Measurements from ENCODE around the gene RAX.
"Not testable (repeated sequence)": the region's sequence is repeated elsewhere in the genome, so short reads cannot be mapped to it uniquely, and the experiment has no call there.

Gene RAX

GRCh38 chr18:59265246-59265973, 7.8 kb downstream of the RAX start:
- peak; percentile 64 for DNase-seq
- no peak for TF ChIP-seq CTCF (IDR thresholded peaks at IDR 0.05)
- Mint-ChIP-seq H3K4me1 (peaks cover 21% of the 10 kb centered on the region), H3K27me3 (ENCODE audit: low read depth, poor library complexity) (peaks cover 100% of the 10 kb centered on the region), H3K9me3 (peaks cover 29% of the 10 kb centered on the region), H3K27ac (no peak overlapping the region), H3K36me3 (ENCODE audit: low read depth) (no peaks in the 10 kb centered on the region), H3K4me3 (no peak overlapping the region)

GRCh38 chr18:59264651-59265245, 8.5 kb downstream of the RAX start:
- H3K9me3 Mint-ChIP-seq: peaks cover 32% of the 10 kb centered on the region
- peaks cover 100% of the 10 kb centered on the region for H3K27me3 Mint-ChIP-seq (ENCODE audit: low read depth, poor library complexity)
- TF ChIP-seq CTCF (IDR thresholded peaks at IDR 0.05): no peak
- no peak overlapping the region for H3K27ac Mint-ChIP-seq
- no peak overlapping the region for H3K4me3 Mint-ChIP-seq
- H3K36me3 Mint-ChIP-seq (ENCODE audit: low read depth): no peaks in the 10 kb centered on the region
- H3K4me1 Mint-ChIP-seq: peaks cover 21% of the 10 kb centered on the region
- no peak for DNase-seq

GRCh38 chr18:59264121-59264571, 9.1 kb downstream of the RAX start:
- DNase-seq: no peak
- peaks cover 100% of the 10 kb centered on the region for H3K27me3 Mint-ChIP-seq (ENCODE audit: low read depth, poor library complexity)
- peaks cover 21% of the 10 kb centered on the region for H3K4me1 Mint-ChIP-seq
- H3K9me3 Mint-ChIP-seq: peaks cover 38% of the 10 kb centered on the region
- TF ChIP-seq CTCF (IDR thresholded peaks at IDR 0.05): no peak
- H3K36me3 Mint-ChIP-seq (ENCODE audit: low read depth): no peaks in the 10 kb centered on the region
- no peak overlapping the region for H3K4me3 Mint-ChIP-seq
- H3K27ac Mint-ChIP-seq: no peak overlapping the region

- Mint-ChIP-seq H3K4me3 (peak overlapping the region; percentile 54), H3K27me3 (ENCODE audit: low read depth, poor library complexity) (peaks cover 100% of the 10 kb centered on the region), H3K4me1 (peaks cover 20% of the 10 kb centered on the region), H3K27ac (no peak overlapping the region), H3K9me3 (peaks cover 39% of the 10 kb centered on the region), H3K36me3 (ENCODE audit: low read depth) (no peaks in the 10 kb centered on the region)
- no peak for DNase-seq
- no peak for TF ChIP-seq CTCF (IDR thresholded peaks at IDR 0.05)
Observed at GRCh38 chr18:59263661-59264060, 9.6 kb downstream of the RAX start.

- not testable (repeated sequence) for H3K4me1 Mint-ChIP-seq; H3K36me3 Mint-ChIP-seq (ENCODE audit: low read depth); DNase-seq; H3K4me3 Mint-ChIP-seq; H3K27ac Mint-ChIP-seq
- peaks cover 45% of the 10 kb centered on the region for H3K9me3 Mint-ChIP-seq
- H3K27me3 Mint-ChIP-seq (ENCODE audit: low read depth, poor library complexity): peaks cover 97% of the 10 kb centered on the region
Observed at GRCh38 chr18:59262243-59262642, 11.0 kb downstream of the RAX start.

GRCh38 chr18:59261842-59262241, 11.4 kb downstream of the RAX start:
- H3K4me1 Mint-ChIP-seq; H3K27ac Mint-ChIP-seq; DNase-seq; H3K36me3 Mint-ChIP-seq (ENCODE audit: low read depth); H3K4me3 Mint-ChIP-seq: not testable (repeated sequence)
- Mint-ChIP-seq H3K27me3 (ENCODE audit: low read depth, poor library complexity) (peaks cover 93% of the 10 kb centered on the region), H3K9me3 (peaks cover 47% of the 10 kb centered on the region)

- peaks cover 50% of the 10 kb centered on the region for H3K27me3 Mint-ChIP-seq (ENCODE audit: low read depth, poor library complexity)
Observed at GRCh38 chr18:59255491-59255890, 17.8 kb downstream of the RAX start.

More at GRCh38 chr18:59255491-59255890, 17.8 kb downstream of the RAX start:
- H3K36me3 Mint-ChIP-seq (ENCODE audit: low read depth); H3K27ac Mint-ChIP-seq; H3K4me1 Mint-ChIP-seq; DNase-seq; H3K4me3 Mint-ChIP-seq: not testable (repeated sequence)
- peaks cover 38% of the 10 kb centered on the region for H3K9me3 Mint-ChIP-seq
